ENCODE measurements around the gene APCDD1. TPM values are rescaled to one million over a fixed set of nuclear protein-coding genes. Genes with fewer than 3 reads are reported as not detected.
"Not testable (repeated sequence)": the region's sequence is repeated elsewhere in the genome, so short reads cannot be mapped to it uniquely, and the experiment has no call there.

Gene APCDD1
- polyA plus RNA-seq, 3 donors: 28.9 to 400 (median 45.9) TPM

- no peak overlapping the region for H3K27ac ChIP-seq (ENCODE audit: low read depth, low read length)
- WGBS, 3 donors: 87 to 96% (median 88%) methylated on average over 2 of the region's 2 CpGs
These were observed 2.7 kb downstream of the APCDD1 start for GRCh38 chr18:10457128-10457527.

- 64 to 92% (median 91%) methylated on average over 2 of the region's 2 CpGs for WGBS, 3 donors
- H3K27ac ChIP-seq (ENCODE audit: low read depth, low read length): no peak overlapping the region
These were observed 3.3 kb downstream of the APCDD1 start for GRCh38 chr18:10457767-10458166.

- 88 to 97% (median 92%) methylated on average over 5 of the region's 5 CpGs for WGBS, 3 donors
These were observed 4.3 kb downstream of the APCDD1 start for GRCh38 chr18:10458691-10459090.

GRCh38 chr18:10459587-10459986, 5.2 kb downstream of the APCDD1 start:
- H3K27ac ChIP-seq (ENCODE audit: low read depth, low read length): no peak overlapping the region
- WGBS, 3 donors: 1 to 47% (median 38%) methylated on average over 1 of the region's 1 CpG

More at GRCh38 chr18:10458691-10459090, 4.3 kb downstream of the APCDD1 start:
- H3K27ac ChIP-seq (ENCODE audit: low read depth, low read length): no peak overlapping the region

GRCh38 chr18:10460414-10461018, 6.1 kb downstream of the APCDD1 start:
- no peak overlapping the region for H3K27ac ChIP-seq (ENCODE audit: low read depth, low read length)
- 95 to 97% (median 97%) methylated on average over 8 of the region's 8 CpGs for WGBS, 3 donors

GRCh38 chr18:10461989-10462388, 7.6 kb downstream of the APCDD1 start:
- H3K27ac ChIP-seq (ENCODE audit: low read depth, low read length): no peak overlapping the region
- WGBS, 3 donors: 77 to 82% (median 80%) methylated on average over 4 of the region's 4 CpGs

GRCh38 chr18:10462597-10462996, 8.2 kb downstream of the APCDD1 start:
- 83 to 92% (median 85%) methylated on average over 2 of the region's 2 CpGs for WGBS, 3 donors
- H3K27ac ChIP-seq (ENCODE audit: low read depth, low read length): no peak overlapping the region

GRCh38 chr18:10463096-10463495, 8.7 kb downstream of the APCDD1 start:
- no peak overlapping the region for H3K27ac ChIP-seq (ENCODE audit: low read depth, low read length)
- 94 to 95% (median 95%) methylated on average over 6 of the region's 6 CpGs for WGBS, 3 donors

GRCh38 chr18:10463741-10464140, 9.3 kb downstream of the APCDD1 start:
- no peak overlapping the region for H3K27ac ChIP-seq (ENCODE audit: low read depth, low read length)
- 94 to 99% (median 96%) methylated on average over 4 of the region's 4 CpGs for WGBS, 3 donors

- 95 to 98% (median 96%) methylated on average over 2 of the region's 2 CpGs for WGBS, 3 donors
- H3K27ac ChIP-seq (ENCODE audit: low read depth, low read length): not testable (repeated sequence)
These were observed 9.8 kb downstream of the APCDD1 start for GRCh38 chr18:10464161-10464648.

- no peak overlapping the region for H3K27ac ChIP-seq (ENCODE audit: low read depth, low read length)
- 78 to 88% (median 84%) methylated on average over 9 of the region's 9 CpGs for WGBS, 3 donors
These were observed 10.9 kb downstream of the APCDD1 start for GRCh38 chr18:10465174-10465939.

- no peak overlapping the region for H3K27ac ChIP-seq (ENCODE audit: low read depth, low read length)
- WGBS, 3 donors: 90 to 93% (median 92%) methylated on average over 7 of the region's 7 CpGs
These were observed 16.0 kb downstream of the APCDD1 start for GRCh38 chr18:10470429-10470828.

- WGBS, 3 donors: 92 to 97% (median 95%) methylated on average over 22 of the region's 22 CpGs
- H3K27ac ChIP-seq (ENCODE audit: low read depth, low read length): no peak overlapping the region
These were observed 17.1 kb downstream of the APCDD1 start for GRCh38 chr18:10471574-10471973.

- 84 to 92% (median 87%) methylated on average over 5 of the region's 5 CpGs for WGBS, 3 donors
- H3K27ac ChIP-seq (ENCODE audit: low read depth, low read length): no peak overlapping the region
These were observed 18.7 kb downstream of the APCDD1 start for GRCh38 chr18:10473132-10473531.

- H3K27ac ChIP-seq (ENCODE audit: low read depth, low read length): no peak overlapping the region
- WGBS, 3 donors: 94 to 98% (median 96%) methylated on average over 17 of the region's 17 CpGs
These were observed 19.9 kb downstream of the APCDD1 start for GRCh38 chr18:10474309-10474708.

GRCh38 chr18:10475276-10475653, 20.8 kb downstream of the APCDD1 start:
- no peak overlapping the region for H3K27ac ChIP-seq (ENCODE audit: low read depth, low read length)
- WGBS, 3 donors: 66 to 95% (median 70%) methylated on average over 3 of the region's 3 CpGs

GRCh38 chr18:10475654-10476291, 21.3 kb downstream of the APCDD1 start:
- H3K27ac ChIP-seq (ENCODE audit: low read depth, low read length): no peak overlapping the region

GRCh38 chr18:10476338-10476791, 21.9 kb downstream of the APCDD1 start:
- H3K27ac ChIP-seq (ENCODE audit: low read depth, low read length): no peak overlapping the region
- 46 to 53% (median 48%) methylated on average over 9 of the region's 9 CpGs for WGBS, 3 donors

More at GRCh38 chr18:10475654-10476291, 21.3 kb downstream of the APCDD1 start:
- 50 to 80% (median 67%) methylated on average over 14 to 15 of the region's 15 CpGs for WGBS, 3 donors

Data from adipose tissue (tissue), 3 donors.